Measurements from ENCODE around the gene SATB1.
A peak's percentile ranks its signal among the peaks of the same experiment; 100 is the strongest.

SATB1 gene

DNA sequence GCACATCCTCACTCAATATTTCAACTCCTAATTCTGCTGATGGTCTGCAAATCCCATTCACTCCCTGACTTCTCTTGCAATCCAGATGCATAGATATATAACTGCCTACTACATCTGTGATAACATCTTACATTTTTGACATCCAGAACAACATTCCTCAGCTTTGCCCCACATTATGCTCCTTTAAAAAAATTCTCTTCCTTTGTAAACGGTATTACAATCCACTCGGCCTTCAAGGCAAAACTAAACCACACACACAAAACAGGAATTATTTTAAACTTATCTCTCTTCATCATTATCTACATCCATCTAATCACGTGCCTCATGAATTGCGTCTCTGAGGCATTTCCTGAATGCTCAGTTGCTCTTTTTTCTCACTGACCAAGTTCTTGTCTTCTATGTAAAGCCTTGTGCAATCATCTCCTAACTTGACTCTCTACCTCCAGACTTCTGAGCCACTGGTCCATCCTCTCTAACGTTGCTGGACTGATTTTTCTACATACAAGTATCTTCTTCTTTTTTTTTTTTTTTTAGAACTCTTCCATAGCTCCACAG, 117.0 kb downstream of the SATB1 start:
- H3K27ac Mint-ChIP-seq: peak overlapping the region; percentile 7
- peaks cover 9% of the 10 kb centered on the region for H3K4me1 Mint-ChIP-seq
- H3K4me3 Mint-ChIP-seq: no peak overlapping the region
- TF ChIP-seq, protein P1, sequence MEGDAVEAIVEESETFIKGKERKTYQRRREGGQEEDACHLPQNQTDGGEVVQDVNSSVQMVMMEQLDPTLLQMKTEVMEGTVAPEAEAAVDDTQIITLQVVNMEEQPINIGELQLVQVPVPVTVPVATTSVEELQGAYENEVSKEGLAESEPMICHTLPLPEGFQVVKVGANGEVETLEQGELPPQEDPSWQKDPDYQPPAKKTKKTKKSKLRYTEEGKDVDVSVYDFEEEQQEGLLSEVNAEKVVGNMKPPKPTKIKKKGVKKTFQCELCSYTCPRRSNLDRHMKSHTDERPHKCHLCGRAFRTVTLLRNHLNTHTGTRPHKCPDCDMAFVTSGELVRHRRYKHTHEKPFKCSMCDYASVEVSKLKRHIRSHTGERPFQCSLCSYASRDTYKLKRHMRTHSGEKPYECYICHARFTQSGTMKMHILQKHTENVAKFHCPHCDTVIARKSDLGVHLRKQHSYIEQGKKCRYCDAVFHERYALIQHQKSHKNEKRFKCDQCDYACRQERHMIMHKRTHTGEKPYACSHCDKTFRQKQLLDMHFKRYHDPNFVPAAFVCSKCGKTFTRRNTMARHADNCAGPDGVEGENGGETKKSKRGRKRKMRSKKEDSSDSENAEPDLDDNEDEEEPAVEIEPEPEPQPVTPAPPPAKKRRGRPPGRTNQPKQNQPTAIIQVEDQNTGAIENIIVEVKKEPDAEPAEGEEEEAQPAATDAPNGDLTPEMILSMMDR (IDR thresholded peaks at IDR 0.05): no peak
- H3K36me3 Mint-ChIP-seq (ENCODE audit: low read depth): no peaks in the 10 kb centered on the region
- no peaks in the 10 kb centered on the region for H3K27me3 Mint-ChIP-seq (ENCODE audit: low read depth, poor library complexity)
- H3K9me3 Mint-ChIP-seq: no peaks in the 10 kb centered on the region
- DNase-seq: no peak

DNA sequence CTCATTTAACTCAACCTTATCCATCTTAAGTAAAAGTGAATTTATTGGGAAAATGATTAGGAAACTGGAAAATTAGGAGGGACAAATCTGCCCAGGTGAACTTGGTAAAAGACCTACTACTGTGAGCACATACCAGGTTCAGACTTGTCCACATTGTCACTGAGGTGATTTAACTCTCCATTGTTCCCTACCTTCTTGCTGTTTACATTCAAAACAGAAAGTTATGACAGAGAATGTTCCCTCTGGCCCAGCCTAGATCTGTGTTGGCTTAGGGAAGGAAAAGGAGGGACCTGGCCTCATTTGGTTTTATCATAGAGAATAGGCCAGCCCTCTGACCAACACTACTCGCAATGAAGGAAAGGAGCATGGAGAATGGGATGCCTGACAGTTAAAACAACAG, 117.6 kb downstream of the SATB1 start:
- Mint-ChIP-seq H3K4me3 (no peak overlapping the region), H3K9me3 (no peaks in the 10 kb centered on the region), H3K4me1 (peaks cover 9% of the 10 kb centered on the region), H3K36me3 (ENCODE audit: low read depth) (no peaks in the 10 kb centered on the region), H3K27ac (no peak overlapping the region), H3K27me3 (ENCODE audit: low read depth, poor library complexity) (no peaks in the 10 kb centered on the region)
- no peak for DNase-seq
- TF ChIP-seq, protein P1 (IDR thresholded peaks at IDR 0.05): no peak

DNA sequence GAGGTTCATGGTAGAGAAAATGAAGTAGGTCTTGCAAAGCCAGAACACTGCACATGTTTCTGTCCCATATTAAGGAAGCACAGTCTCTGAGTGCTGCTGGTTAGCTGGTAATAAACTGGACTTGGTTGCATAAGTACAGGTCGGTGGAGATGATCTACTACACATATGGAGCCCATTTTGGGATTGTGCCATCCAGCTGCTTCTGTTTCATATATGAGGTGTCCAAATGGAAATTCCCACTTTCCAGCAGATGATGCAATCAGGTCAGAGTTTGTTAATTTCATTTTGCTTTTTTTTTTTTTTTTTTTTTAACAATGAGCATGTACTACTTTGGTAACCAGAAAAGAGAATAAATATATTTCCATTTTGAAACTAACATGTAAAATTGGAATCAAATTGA, 122.6 kb downstream of the SATB1 start:
- Mint-ChIP-seq H3K9me3 (peaks cover 16% of the 10 kb centered on the region), H3K4me3 (no peak overlapping the region), H3K27me3 (ENCODE audit: low read depth, poor library complexity) (peaks cover 4% of the 10 kb centered on the region), H3K4me1 (peaks cover 9% of the 10 kb centered on the region), H3K36me3 (ENCODE audit: low read depth) (peaks cover 2% of the 10 kb centered on the region), H3K27ac (no peak overlapping the region)
- TF ChIP-seq, protein P1 (IDR thresholded peaks at IDR 0.05): no peak
- no peak for DNase-seq

DNA sequence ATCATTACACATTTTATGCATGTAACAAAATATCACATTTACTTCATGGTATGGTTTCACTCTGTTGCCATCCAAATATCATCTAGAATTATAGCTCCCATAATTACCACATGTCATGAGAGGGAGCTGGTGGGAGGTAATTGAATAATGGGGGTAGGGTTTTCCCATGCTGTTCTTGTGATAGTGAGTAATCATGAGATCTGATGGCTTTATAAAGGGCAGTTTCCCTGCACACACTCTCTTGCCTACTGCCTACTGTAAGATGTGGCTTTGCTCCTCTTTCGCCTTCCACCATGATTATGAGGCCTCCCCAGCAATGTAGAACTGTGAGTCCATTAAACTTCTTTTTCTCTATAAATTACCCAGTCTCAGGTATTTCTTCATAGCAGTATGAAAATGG, 123.4 kb downstream of the SATB1 start:
- H3K9me3 Mint-ChIP-seq: peaks cover 23% of the 10 kb centered on the region
- TF ChIP-seq, protein P1 (IDR thresholded peaks at IDR 0.05): no peak
- peaks cover 4% of the 10 kb centered on the region for H3K27me3 Mint-ChIP-seq (ENCODE audit: low read depth, poor library complexity)
- no peak for DNase-seq
- H3K4me3 Mint-ChIP-seq: no peak overlapping the region
- H3K36me3 Mint-ChIP-seq (ENCODE audit: low read depth): peaks cover 8% of the 10 kb centered on the region
- H3K27ac Mint-ChIP-seq: no peak overlapping the region
- H3K4me1 Mint-ChIP-seq: peaks cover 9% of the 10 kb centered on the region

DNA sequence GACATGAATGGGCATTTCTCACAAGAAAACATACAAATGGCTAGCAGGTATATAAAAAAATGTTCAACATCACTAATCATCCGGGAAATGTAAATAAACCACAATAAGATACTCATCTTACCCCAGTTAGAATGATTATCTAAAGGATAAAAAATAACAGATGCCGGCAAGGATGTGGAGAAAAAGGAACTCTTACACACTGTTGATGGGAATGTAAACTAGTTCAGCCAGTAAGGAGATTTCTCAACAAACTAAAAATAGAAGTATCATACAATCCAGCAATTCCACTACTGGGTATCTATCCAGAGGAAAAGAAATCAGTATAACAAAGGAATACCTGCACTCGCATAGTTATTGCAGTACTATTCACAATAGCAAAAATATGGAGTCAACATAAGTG, 124.2 kb downstream of the SATB1 start:
- H3K9me3 Mint-ChIP-seq: peaks cover 31% of the 10 kb centered on the region
- H3K27me3 Mint-ChIP-seq (ENCODE audit: low read depth, poor library complexity): peaks cover 4% of the 10 kb centered on the region
- H3K27ac Mint-ChIP-seq: no peak overlapping the region
- peaks cover 12% of the 10 kb centered on the region for H3K36me3 Mint-ChIP-seq (ENCODE audit: low read depth)
- H3K4me1 Mint-ChIP-seq: peaks cover 9% of the 10 kb centered on the region
- TF ChIP-seq, protein P1 (IDR thresholded peaks at IDR 0.05): no peak
- no peak overlapping the region for H3K4me3 Mint-ChIP-seq
- no peak for DNase-seq

DNA sequence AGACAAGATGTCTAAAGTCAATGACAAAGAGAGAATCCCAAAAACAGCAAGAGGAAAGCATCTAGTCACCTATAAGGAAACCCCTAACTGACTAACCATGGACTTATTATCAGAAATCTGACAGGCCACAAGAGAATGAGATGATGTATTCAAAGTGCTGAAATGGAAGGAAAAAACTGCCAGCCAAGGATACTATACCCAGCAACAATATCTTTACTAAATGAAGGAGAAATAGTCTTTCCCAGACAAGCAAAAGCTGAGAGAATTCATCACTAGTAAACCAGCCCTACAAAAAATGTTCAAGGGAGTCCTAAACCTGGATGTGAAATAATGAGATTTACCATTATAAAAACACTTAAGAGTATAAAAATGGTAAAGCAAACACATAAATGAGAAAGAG, 128.0 kb downstream of the SATB1 start:
- Mint-ChIP-seq H3K36me3 (ENCODE audit: low read depth) (peaks cover 16% of the 10 kb centered on the region), H3K4me1 (no peaks in the 10 kb centered on the region), H3K27ac (no peak overlapping the region), H3K4me3 (no peak overlapping the region), H3K9me3 (peaks cover 37% of the 10 kb centered on the region), H3K27me3 (ENCODE audit: low read depth, poor library complexity) (peaks cover 4% of the 10 kb centered on the region)
- DNase-seq: no peak
- TF ChIP-seq, protein P1 (IDR thresholded peaks at IDR 0.05): no peak
